ENCODE data around the gene ZGLP1. TPM values are rescaled to one million over a fixed set of nuclear protein-coding genes. Genes with fewer than 3 reads are reported as not detected.
"Not testable (repeated sequence)": the region's sequence is repeated elsewhere in the genome, so short reads cannot be mapped to it uniquely, and the experiment has no call there.

Gene ZGLP1
- total RNA-seq, 3 donors from 2014 or later = 1.3 to 4.4 (median 3.3) TPM

GRCh38 chr19:10344780-10345179, 35.2 kb upstream of the ZGLP1 start:
- Histone ChIP-seq H3K27ac (no peak overlapping the region), H3K4me3 (no peak overlapping the region), H3K9me3 (no peaks in the 10 kb centered on the region), H3K4me1 (no peaks in the 10 kb centered on the region), H3K27me3 (no peaks in the 10 kb centered on the region), H3K36me3 (no peaks in the 10 kb centered on the region)
- no peak for DNase-seq (ENCODE audit: low spot score in 2 of 2)
- TF ChIP-seq, protein P1, sequence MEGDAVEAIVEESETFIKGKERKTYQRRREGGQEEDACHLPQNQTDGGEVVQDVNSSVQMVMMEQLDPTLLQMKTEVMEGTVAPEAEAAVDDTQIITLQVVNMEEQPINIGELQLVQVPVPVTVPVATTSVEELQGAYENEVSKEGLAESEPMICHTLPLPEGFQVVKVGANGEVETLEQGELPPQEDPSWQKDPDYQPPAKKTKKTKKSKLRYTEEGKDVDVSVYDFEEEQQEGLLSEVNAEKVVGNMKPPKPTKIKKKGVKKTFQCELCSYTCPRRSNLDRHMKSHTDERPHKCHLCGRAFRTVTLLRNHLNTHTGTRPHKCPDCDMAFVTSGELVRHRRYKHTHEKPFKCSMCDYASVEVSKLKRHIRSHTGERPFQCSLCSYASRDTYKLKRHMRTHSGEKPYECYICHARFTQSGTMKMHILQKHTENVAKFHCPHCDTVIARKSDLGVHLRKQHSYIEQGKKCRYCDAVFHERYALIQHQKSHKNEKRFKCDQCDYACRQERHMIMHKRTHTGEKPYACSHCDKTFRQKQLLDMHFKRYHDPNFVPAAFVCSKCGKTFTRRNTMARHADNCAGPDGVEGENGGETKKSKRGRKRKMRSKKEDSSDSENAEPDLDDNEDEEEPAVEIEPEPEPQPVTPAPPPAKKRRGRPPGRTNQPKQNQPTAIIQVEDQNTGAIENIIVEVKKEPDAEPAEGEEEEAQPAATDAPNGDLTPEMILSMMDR (IDR thresholded peaks at IDR 0.05) = no peak
- TF ChIP-seq POLR2A (IDR thresholded peaks at IDR 0.05) (no peak), POLR2AphosphoS5 (IDR thresholded peaks at IDR 0.05) (no peak)
- intact Hi-C loops (cut with DNase I; ENCODE audit: low total_unique reads) = no loop called here

- Histone ChIP-seq H3K27ac (no peak overlapping the region), H3K9me3 (no peaks in the 10 kb centered on the region), H3K4me3 (no peak overlapping the region), H3K27me3 (no peaks in the 10 kb centered on the region), H3K36me3 (no peaks in the 10 kb centered on the region), H3K4me1 (no peaks in the 10 kb centered on the region)
- DNase-seq (ENCODE audit: low spot score in 2 of 2) = no peak
- intact Hi-C loops (cut with DNase I; ENCODE audit: low total_unique reads) = no loop called here
- TF ChIP-seq POLR2A (IDR thresholded peaks at IDR 0.05) (no peak), POLR2AphosphoS5 (IDR thresholded peaks at IDR 0.05) (no peak)
- TF ChIP-seq, protein P1 (IDR thresholded peaks at IDR 0.05) = no peak
Observed at GRCh38 chr19:10343495-10343894, 33.9 kb upstream of the ZGLP1 start.

- Histone ChIP-seq H3K4me1 (no peaks in the 10 kb centered on the region), H3K36me3 (no peaks in the 10 kb centered on the region), H3K27ac (no peak overlapping the region), H3K4me3 (no peak overlapping the region), H3K9me3 (no peaks in the 10 kb centered on the region), H3K27me3 (no peaks in the 10 kb centered on the region)
- no peak for DNase-seq (ENCODE audit: low spot score in 2 of 2)
- intact Hi-C loops (cut with DNase I; ENCODE audit: low total_unique reads) = no loop called here
- TF ChIP-seq, protein P1 (IDR thresholded peaks at IDR 0.05) = no peak
- no peak for TF ChIP-seq POLR2AphosphoS5 (IDR thresholded peaks at IDR 0.05)
- no peak for TF ChIP-seq POLR2A (IDR thresholded peaks at IDR 0.05)
Observed at GRCh38 chr19:10339977-10340376, 30.4 kb upstream of the ZGLP1 start.

DNA sequence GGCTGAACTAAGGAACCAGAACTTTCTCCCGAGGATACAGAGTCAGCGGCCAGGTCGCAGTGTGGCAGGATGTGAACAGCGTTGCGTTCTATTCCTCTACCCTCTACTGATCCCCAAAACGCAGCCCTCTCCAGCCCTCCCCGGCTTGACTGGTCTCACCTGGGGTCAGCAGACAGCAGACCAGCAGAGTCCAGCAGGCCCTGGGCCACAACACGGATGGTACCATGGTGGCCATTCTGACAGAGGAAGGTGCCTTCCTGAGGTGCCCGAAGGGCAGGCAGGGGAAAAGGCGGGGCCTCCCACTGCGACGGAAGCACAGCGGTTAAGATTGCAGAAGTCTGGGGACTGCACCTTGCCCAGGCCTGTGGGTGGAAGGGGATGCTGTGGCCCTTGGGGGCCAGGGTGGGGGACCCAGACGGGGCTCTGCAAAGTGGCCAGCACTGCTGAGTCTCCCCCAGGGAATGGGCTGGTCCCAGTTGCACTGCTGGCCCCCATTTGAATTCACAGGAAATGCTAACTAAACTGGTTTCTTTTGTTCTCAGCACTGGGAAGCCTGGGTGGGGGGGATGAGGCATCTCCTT, 29.9 kb upstream of the ZGLP1 start, which contains the start of gene ICAM3:
TSS of gene ICAM3 (minus strand) at position 245 of the 581 bp plus-strand sequence. CDS start at position 235, 10 bp downstream.
- H3K9me3 ChIP-seq = no peaks in the 10 kb centered on the region
- no peak for TF ChIP-seq POLR2A (IDR thresholded peaks at IDR 0.05)
- TF ChIP-seq, protein P1 (IDR thresholded peaks at IDR 0.05) = no peak
- no peak for TF ChIP-seq POLR2AphosphoS5 (IDR thresholded peaks at IDR 0.05)
- no peak for DNase-seq (ENCODE audit: low spot score in 2 of 2)
- no peaks in the 10 kb centered on the region for H3K4me1 ChIP-seq
- H3K27ac ChIP-seq = no peak within 1 kb of the TSS
- no peaks in the 10 kb centered on the region for H3K27me3 ChIP-seq
- no peaks in the 10 kb centered on the region for H3K36me3 ChIP-seq
- intact Hi-C loops (cut with DNase I; ENCODE audit: low total_unique reads) = no loop called here
- H3K4me3 ChIP-seq = peak within 1 kb of the TSS in 1 of 3 donors; percentile 11

- intact Hi-C loops (cut with DNase I; ENCODE audit: low total_unique reads) = no loop called here
- no peaks in the 10 kb centered on the region for H3K27me3 ChIP-seq
- no peaks in the 10 kb centered on the region for H3K36me3 ChIP-seq
- H3K9me3 ChIP-seq = no peaks in the 10 kb centered on the region
- H3K4me1 ChIP-seq = no peaks in the 10 kb centered on the region
- no peak overlapping the region for H3K27ac ChIP-seq
- H3K4me3 ChIP-seq = peak overlapping the region in 1 of 3 donors; percentile 11
- no peak for DNase-seq (ENCODE audit: low spot score in 2 of 2)
- TF ChIP-seq POLR2A (IDR thresholded peaks at IDR 0.05) (no peak), POLR2AphosphoS5 (IDR thresholded peaks at IDR 0.05) (no peak)
- TF ChIP-seq, protein P1 (IDR thresholded peaks at IDR 0.05) = no peak
Observed at GRCh38 chr19:10338940-10339339, 29.3 kb upstream of the ZGLP1 start.

- H3K27ac ChIP-seq; H3K4me3 ChIP-seq; DNase-seq (ENCODE audit: low spot score in 2 of 2); H3K9me3 ChIP-seq; H3K27me3 ChIP-seq; H3K36me3 ChIP-seq; intact Hi-C loops (cut with DNase I; ENCODE audit: low total_unique reads); H3K4me1 ChIP-seq: not testable (repeated sequence)
Observed at GRCh38 chr19:10336725-10337124, 27.1 kb upstream of the ZGLP1 start.

Data from breast epithelium (tissue), 4 donors.